AG04450 (cell line): Measurements from ENCODE around the gene ENPP6. TPM values are rescaled to one million over a fixed set of nuclear protein-coding genes. Genes with fewer than 3 reads are reported as not detected.
"Not testable (repeated sequence)": the region's sequence is repeated elsewhere in the genome, so short reads cannot be mapped to it uniquely, and the experiment has no call there.

ENCODE experiments used
- CTCF ChIA-PET: fragments of 300-600, 350-600 bp; formaldehyde crosslinking; extraction: SDS; loops from one replicate; lab custom pipeline; 2022; ENCODE audit warnings: antibody characterized with exemption, inconsistent platforms; lab: Charles Lee
- POLR2A ChIA-PET: fragments of 350-600 bp; formaldehyde crosslinking; extraction: SDS; loops from one replicate; lab custom pipeline; 2021; ENCODE audit warnings: antibody characterized with exemption, inconsistent platforms; lab: Yijun Ruan, JAX
- DNase-seq: peaks from one replicate; pipeline ENCODE4 v3.0.0-alpha.2; 2011; ENCODE audit warnings: low read depth, low spot score
- H3K27ac ChIP-seq: one replicate; pipeline ENCODE4 v1.5.1; 2012; ENCODE audit warnings: low read depth, low read length, control low read depth
- H3K27me3 ChIP-seq: one replicate; pipeline ENCODE4 v1.6.0; 2012; ENCODE audit warnings: low read length; ENCODE audit not compliant: control insufficient read depth, insufficient read depth
- H3K4me3 ChIP-seq: 2 replicates; pipeline ENCODE4 v1.5.1; 2011; ENCODE audit warnings: mild to moderate bottlenecking, low read depth, low read length, control low read depth
- H3K9me3 ChIP-seq: 2 replicates; pipeline ENCODE4 v1.5.1; 2012; ENCODE audit warnings: low read length; ENCODE audit not compliant: control insufficient read depth, insufficient read depth
- polyA plus RNA-seq: library from polyadenylated mRNA; depleted of rRNA; stranded (reverse); fragments of >200 nt; gene quantifications from 2 replicates; pipeline ENCODE4 v1.2.3, GENCODE V29; 2011
- TF ChIP-seq, protein P1 (sequence below): IDR thresholded peaks from 2 replicates; pipeline ENCODE4 v1.5.1; 2011; ENCODE audit warnings: low read depth, low read length, control low read depth, inconsistent platforms

ENPP6 gene
- polyA plus RNA-seq, 1 experiment: 0.05 TPM

DNA sequence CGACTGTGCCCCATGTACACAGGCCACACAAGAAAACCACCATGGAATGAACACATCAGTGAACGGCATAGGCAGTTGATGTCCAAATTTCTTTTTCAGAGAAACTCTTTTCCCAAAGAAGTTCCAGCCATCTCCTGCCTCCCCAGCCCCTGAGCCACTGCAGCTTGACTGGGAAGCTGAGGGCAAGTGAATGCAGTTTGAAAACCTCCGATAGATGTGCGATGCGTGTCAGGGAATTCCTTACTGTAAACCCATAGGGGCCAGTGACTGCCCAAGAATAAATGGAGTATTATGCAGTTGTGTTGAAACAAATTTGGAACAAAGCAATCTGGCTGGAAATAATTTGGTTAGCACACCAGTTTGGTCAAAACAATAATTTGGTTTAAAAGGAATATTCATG lies 72.1 kb downstream of the ENPP6 start:
- no peak overlapping the region for H3K4me3 ChIP-seq

DNA sequence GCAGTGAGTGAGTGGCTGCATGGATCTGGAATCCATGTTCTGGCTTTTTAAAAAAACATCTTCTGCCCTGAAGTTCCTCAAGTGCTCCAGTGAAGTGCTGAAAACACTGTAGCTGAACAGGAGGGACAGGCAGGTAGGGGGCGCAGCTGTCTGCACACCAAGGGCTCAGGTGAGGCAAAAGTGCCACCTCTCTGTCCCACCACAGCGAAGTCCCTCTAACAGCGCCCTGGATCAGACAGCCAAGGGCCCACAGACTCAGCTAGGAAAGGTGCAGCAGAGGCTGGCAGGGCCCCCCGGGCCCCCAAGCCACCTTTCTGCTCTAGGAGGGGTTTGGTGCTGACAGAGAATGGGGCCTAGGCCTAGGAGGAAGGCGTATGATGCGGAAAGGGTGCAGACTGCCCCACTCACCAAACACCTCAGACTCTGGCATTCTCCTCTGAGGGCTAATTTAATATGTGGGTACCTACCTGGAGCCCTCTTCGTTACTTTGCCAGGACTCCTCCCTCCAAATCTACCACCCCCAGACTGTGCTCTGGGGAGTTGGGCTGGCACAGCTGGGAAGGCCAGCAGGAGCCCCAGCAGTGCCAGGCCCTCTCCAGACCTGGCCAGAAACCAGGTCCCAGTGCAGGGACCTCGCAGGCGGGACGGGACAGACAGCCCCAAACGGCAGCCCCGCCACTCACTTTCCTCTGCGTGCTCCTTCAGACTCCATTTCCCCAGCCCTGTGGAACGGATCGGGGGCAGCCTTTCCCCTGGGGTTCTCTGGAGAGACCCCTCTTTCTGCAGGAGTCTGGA lies 73.7 kb downstream of the ENPP6 start:
- DNase-seq: no peak
- Histone ChIP-seq H3K9me3 (peaks cover 3% of the 10 kb centered on the region; the same call in 1 of the 2 replicates), H3K27ac (no peak overlapping the region), H3K4me3 (no peak overlapping the region), H3K27me3 (no peaks in the 10 kb centered on the region)
- ChIA-PET POLR2A (no interaction called here), CTCF (no interaction called here)
- TF ChIP-seq, protein P1, sequence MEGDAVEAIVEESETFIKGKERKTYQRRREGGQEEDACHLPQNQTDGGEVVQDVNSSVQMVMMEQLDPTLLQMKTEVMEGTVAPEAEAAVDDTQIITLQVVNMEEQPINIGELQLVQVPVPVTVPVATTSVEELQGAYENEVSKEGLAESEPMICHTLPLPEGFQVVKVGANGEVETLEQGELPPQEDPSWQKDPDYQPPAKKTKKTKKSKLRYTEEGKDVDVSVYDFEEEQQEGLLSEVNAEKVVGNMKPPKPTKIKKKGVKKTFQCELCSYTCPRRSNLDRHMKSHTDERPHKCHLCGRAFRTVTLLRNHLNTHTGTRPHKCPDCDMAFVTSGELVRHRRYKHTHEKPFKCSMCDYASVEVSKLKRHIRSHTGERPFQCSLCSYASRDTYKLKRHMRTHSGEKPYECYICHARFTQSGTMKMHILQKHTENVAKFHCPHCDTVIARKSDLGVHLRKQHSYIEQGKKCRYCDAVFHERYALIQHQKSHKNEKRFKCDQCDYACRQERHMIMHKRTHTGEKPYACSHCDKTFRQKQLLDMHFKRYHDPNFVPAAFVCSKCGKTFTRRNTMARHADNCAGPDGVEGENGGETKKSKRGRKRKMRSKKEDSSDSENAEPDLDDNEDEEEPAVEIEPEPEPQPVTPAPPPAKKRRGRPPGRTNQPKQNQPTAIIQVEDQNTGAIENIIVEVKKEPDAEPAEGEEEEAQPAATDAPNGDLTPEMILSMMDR: no peak

More for the DNA sequence above, 72.1 kb downstream of the ENPP6 start:
- no peak for DNase-seq
- CTCF ChIA-PET: no interaction called here
- H3K9me3 ChIP-seq: peaks cover 3% of the 10 kb centered on the region; the same call in 1 of the 2 replicates
- H3K27ac ChIP-seq: no peak overlapping the region
- POLR2A ChIA-PET: no interaction called here
- TF ChIP-seq, protein P1: no peak
- H3K27me3 ChIP-seq: no peaks in the 10 kb centered on the region

DNA sequence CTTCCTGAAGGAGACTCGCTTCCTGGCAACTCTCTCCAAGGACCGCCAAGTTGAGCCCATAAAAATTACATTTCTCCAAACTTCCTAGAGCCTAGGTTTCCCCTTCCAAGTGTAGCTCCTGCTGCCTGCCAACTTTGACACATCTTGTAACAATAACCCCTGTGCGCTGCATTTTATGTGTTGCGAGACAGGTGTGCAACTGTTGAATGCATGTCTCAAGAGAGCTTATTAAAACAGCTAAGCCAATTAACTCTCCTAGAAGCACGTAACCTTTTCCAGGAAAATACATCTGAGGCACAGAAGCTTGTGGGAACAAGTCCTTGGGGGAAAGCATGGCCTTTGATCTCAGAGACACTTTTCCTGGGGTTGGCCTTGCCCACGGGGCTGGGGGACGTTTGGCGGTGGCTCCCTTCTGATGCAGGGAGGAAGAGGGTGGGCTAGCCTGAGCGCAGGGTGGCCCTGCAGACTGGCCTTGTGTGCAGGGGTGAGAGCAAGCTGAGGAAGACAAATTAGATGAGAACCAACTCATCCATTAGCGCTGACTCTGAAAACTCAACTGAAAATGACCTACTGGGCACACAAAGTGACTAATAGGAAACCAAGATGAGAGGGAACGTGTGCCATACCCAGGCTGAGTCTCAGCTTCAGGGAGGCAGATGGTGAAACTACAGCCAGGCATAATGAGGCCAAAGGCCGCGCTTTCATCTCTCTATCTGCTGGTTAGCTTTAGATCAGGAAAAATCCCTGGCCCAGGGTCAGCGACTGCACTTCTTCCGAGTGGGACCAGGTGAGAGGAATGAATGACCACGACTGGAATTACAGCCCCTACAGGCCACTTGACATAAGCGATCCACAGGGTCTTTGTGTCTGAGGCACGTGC lies 75.3 kb downstream of the ENPP6 start:
- POLR2A ChIA-PET: no interaction called here
- no peak overlapping the region for H3K4me3 ChIP-seq
- TF ChIP-seq, protein P1: no peak
- DNase-seq: no peak
- no peaks in the 10 kb centered on the region for H3K27me3 ChIP-seq
- H3K27ac ChIP-seq: no peak overlapping the region
- CTCF ChIA-PET: no interaction called here
- peaks cover 3% of the 10 kb centered on the region; the same call in 1 of the 2 replicates for H3K9me3 ChIP-seq

DNA sequence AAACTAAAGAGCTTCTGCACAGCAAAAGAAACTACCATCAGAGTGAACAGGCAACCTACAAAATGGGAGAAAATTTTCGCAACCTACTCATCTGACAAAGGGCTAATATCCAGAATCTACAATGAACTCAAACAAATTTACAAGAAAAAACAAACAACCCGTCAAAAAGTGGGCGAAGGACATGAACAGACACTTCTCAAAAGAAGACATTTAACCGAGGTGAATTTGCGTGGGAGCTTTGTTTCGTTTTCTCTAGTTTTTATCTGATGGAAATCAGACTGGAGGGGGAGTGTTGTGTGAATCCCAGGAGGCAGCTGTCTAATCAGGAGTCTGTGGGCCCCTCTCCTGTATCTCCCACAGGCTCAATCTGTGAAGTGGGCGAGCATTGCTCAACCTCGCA lies 76.8 kb downstream of the ENPP6 start:
- H3K4me3 ChIP-seq, H3K9me3 ChIP-seq, DNase-seq, H3K27ac ChIP-seq, POLR2A ChIA-PET, CTCF ChIA-PET, H3K27me3 ChIP-seq: not testable (repeated sequence)

DNA sequence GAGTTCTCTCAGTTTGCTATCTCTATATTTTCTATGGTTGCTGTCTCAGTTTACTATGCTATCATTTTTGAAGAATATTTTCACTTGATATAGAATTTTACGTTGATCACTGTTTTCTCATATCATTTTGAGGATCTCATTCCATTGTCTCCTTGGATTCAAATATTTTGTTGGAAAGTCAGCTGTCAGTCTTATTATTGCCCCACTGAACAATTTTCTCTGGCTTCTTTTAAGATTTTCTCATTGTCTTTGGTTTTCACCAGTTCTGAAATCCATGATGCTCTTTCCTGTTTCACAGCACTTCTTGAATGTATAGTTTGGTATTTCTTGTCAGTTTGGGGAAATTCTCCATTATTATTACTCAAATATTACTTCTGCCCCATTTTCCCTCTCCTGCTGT lies 81.1 kb downstream of the ENPP6 start:
- CTCF ChIA-PET: no interaction called here
- no peaks in the 10 kb centered on the region for H3K27me3 ChIP-seq

More for the DNA sequence above, 81.1 kb downstream of the ENPP6 start:
- H3K9me3 ChIP-seq: no peaks in the 10 kb centered on the region
- DNase-seq: no peak
- no peak overlapping the region for H3K4me3 ChIP-seq
- POLR2A ChIA-PET: no interaction called here
- H3K27ac ChIP-seq: no peak overlapping the region
- TF ChIP-seq, protein P1: no peak
